ENCODE measurements around the gene NTN4. TPM values are rescaled to one million over a fixed set of nuclear protein-coding genes. Genes with fewer than 3 reads are reported as not detected.

Gene NTN4
- total RNA-seq, 1 experiment from 2014 or later, result 0.17 TPM

DNA sequence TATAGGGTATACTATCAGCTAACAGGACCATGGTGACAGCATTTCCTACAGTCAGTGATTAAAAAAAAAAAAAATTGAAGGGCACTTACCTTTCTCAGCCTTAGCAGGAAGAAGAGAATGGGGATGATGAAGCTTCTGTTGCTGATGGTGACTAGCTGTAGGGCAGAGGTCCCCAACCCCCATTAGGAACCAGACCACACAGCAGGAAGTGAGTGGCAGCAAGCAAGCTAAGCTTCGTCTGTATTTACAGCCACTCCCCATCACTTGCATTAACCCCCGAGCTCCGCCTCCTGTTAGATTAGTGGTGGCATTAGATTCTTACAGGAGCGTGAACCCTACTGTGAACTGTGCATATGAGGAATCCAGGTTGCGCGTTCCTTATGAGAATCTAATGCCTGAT lies 148.0 kb downstream of the NTN4 start:
- no peaks in the 10 kb centered on the region for H4K20me1 ChIP-seq (ENCODE audit: control insufficient read depth, insufficient read depth, insufficient read length)
- Mint-ChIP-seq H3K4me1 (peaks cover 6 to 12% of the 10 kb centered on the region in 2 experiments; a peak in 3 of 4 replicates), H3K9me3 (peaks cover 0 to 9% of the 10 kb centered on the region in 2 experiments; a peak in 3 of 5 replicates), H3K4me3 (no peak overlapping the region), H3K27me3 (ENCODE audit: low read depth) (no peaks in the 10 kb centered on the region), H3K36me3 (ENCODE audit: insufficient read depth in 1 of 3, low read depth in 3 of 3) (peaks cover 4 to 24% (median 11%) of the 10 kb centered on the region in 3 experiments; a peak in 5 of 7 replicates), H3K27ac (no peak overlapping the region)
- no peak overlapping the region for H4K5ac ChIP-seq (ENCODE audit: insufficient read length, low read depth, low read length)
- no peaks in the 10 kb centered on the region for H3K4me1 ChIP-seq (ENCODE audit: insufficient read depth, low read length)
- no peak overlapping the region for H3K27ac ChIP-seq (ENCODE audit: insufficient read length, low read depth, low read length)
- no peak overlapping the region for H2BK5ac ChIP-seq (ENCODE audit: insufficient read length, low read length)
- H4K8ac ChIP-seq (replicated peaks; ENCODE audit: insufficient read length, low read depth, low read length), result no peak overlapping the region
- no peak overlapping the region for H3K4ac ChIP-seq (ENCODE audit: low read depth, low read length)
- no peaks in the 10 kb centered on the region for H3K79me2 ChIP-seq (ENCODE audit: insufficient read depth, low read length)
- H3T11ph ChIP-seq (ENCODE audit: low read length), result no peak overlapping the region
- no peak for DNase-seq
- H2BK15ac ChIP-seq (ENCODE audit: low read depth, low read length), result no peak overlapping the region
- H2BK120ac ChIP-seq (ENCODE audit: low read depth, low read length, poor library complexity, severe bottlenecking), result no peak overlapping the region
- H3K9ac ChIP-seq (ENCODE audit: extremely low read depth, insufficient read length, low read length), result no peak overlapping the region
- TF ChIP-seq CTCF (conservative IDR thresholded peaks at IDR 0.05), result no peak
- no peak overlapping the region for H2BK20ac ChIP-seq (ENCODE audit: low read depth, low read length, poor library complexity, severe bottlenecking)
- no peak overlapping the region for H4K91ac ChIP-seq (ENCODE audit: insufficient read length, low read depth, low read length)
- H3K23ac ChIP-seq (ENCODE audit: insufficient read length, low read depth, low read length), result no peak overlapping the region
- H2AFZ ChIP-seq (ENCODE audit: low read length), result no peak overlapping the region
- H3K18ac ChIP-seq (ENCODE audit: insufficient read length, low read depth, low read length), result no peak overlapping the region
- H2BK12ac ChIP-seq (ENCODE audit: insufficient read length, low read depth, low read length), result no peak overlapping the region
- no peak overlapping the region for H3K4me2 ChIP-seq (ENCODE audit: insufficient read depth, insufficient read length, low read length)
- no peaks in the 10 kb centered on the region for H3K27me3 ChIP-seq (ENCODE audit: insufficient read depth, low read length)
- WGBS (ENCODE audit: extremely low coverage, insufficient read length, low lambda C conversion rate), result no CpG with 5 or more reads among the region's 6 CpGs
- no peak overlapping the region for H3K14ac ChIP-seq (ENCODE audit: insufficient read depth, low read length)
- no peaks in the 10 kb centered on the region for H3K9me3 ChIP-seq (ENCODE audit: control insufficient read depth, low read depth, low read length)
- H2AK5ac ChIP-seq (ENCODE audit: insufficient read length, low read length), result no peak overlapping the region
- no peak overlapping the region for H3K56ac ChIP-seq (ENCODE audit: insufficient read length, low read depth, low read length)
- H3K79me1 ChIP-seq (ENCODE audit: insufficient read depth, low read depth, low read length, poor library complexity, severe bottlenecking), result no peaks in the 10 kb centered on the region
- H3K23me2 ChIP-seq (ENCODE audit: insufficient read length, low read depth, low read length, poor library complexity, severe bottlenecking), result no peaks in the 10 kb centered on the region
